ENCODE results near the gene PRPH2.

The PRPH2 gene

GRCh38 chr6:42722497-42722896 lies at the start of gene PRPH2:
TSS of gene PRPH2 (minus strand) at chr6:42722597. CDS start at chr6:42722334, 263 bp downstream.
- in situ Hi-C loops (cut with MboI; ENCODE audit: low sequenced_read_pairs) = no loop called here

- in situ Hi-C loops (cut with MboI; ENCODE audit: low sequenced_read_pairs) = no loop called here
Measured at GRCh38 chr6:42771741-42772100, 49.3 kb upstream of the PRPH2 start.

- in situ Hi-C loops (cut with MboI; ENCODE audit: low sequenced_read_pairs) = no loop called here
Measured at GRCh38 chr6:42769836-42770235, 47.4 kb upstream of the PRPH2 start.

GRCh38 chr6:42769051-42769450 lies 46.7 kb upstream of the PRPH2 start:
- in situ Hi-C loops (cut with MboI; ENCODE audit: low sequenced_read_pairs) = no loop called here

- in situ Hi-C loops (cut with MboI; ENCODE audit: low sequenced_read_pairs) = no loop called here
Measured at GRCh38 chr6:42766163-42766670, 43.8 kb upstream of the PRPH2 start.

- in situ Hi-C loops (cut with MboI; ENCODE audit: low sequenced_read_pairs) = no loop called here
Measured at GRCh38 chr6:42764911-42765648, 42.7 kb upstream of the PRPH2 start.

GRCh38 chr6:42762950-42763349 lies 40.6 kb upstream of the PRPH2 start:
- in situ Hi-C loops (cut with MboI; ENCODE audit: low sequenced_read_pairs) = no loop called here

GRCh38 chr6:42762426-42762859 lies 40.0 kb upstream of the PRPH2 start:
- in situ Hi-C loops (cut with MboI; ENCODE audit: low sequenced_read_pairs) = no loop called here

GRCh38 chr6:42761287-42762067 lies 39.1 kb upstream of the PRPH2 start:
- in situ Hi-C loops (cut with MboI; ENCODE audit: low sequenced_read_pairs) = no loop called here

- in situ Hi-C loops (cut with MboI; ENCODE audit: low sequenced_read_pairs) = no loop called here
Measured at GRCh38 chr6:42758756-42759430, 36.5 kb upstream of the PRPH2 start.

- in situ Hi-C loops (cut with MboI; ENCODE audit: low sequenced_read_pairs) = no loop called here
Measured at GRCh38 chr6:42756722-42757121, 34.3 kb upstream of the PRPH2 start.

- in situ Hi-C loops (cut with MboI; ENCODE audit: low sequenced_read_pairs) = no loop called here
Measured at GRCh38 chr6:42754759-42755158, 32.4 kb upstream of the PRPH2 start.

GRCh38 chr6:42751055-42751454 lies 28.7 kb upstream of the PRPH2 start:
- in situ Hi-C loops (cut with MboI; ENCODE audit: low sequenced_read_pairs) = no loop called here

GRCh38 chr6:42748203-42748898 lies 26.0 kb upstream of the PRPH2 start:
- in situ Hi-C loops (cut with MboI; ENCODE audit: low sequenced_read_pairs) = no loop called here

- in situ Hi-C loops (cut with MboI; ENCODE audit: low sequenced_read_pairs) = no loop called here
Measured at GRCh38 chr6:42746463-42747391, 24.3 kb upstream of the PRPH2 start.

- in situ Hi-C loops (cut with MboI; ENCODE audit: low sequenced_read_pairs) = no loop called here
Measured at GRCh38 chr6:42745640-42746462, 23.5 kb upstream of the PRPH2 start, which contains the start of gene TBCC. TSS of gene TBCC (minus strand) at chr6:42746103. CDS start at chr6:42746073, 30 bp downstream.

GRCh38 chr6:42745083-42745639 lies 22.8 kb upstream of the PRPH2 start:
- in situ Hi-C loops (cut with MboI; ENCODE audit: low sequenced_read_pairs) = no loop called here

- in situ Hi-C loops (cut with MboI; ENCODE audit: low sequenced_read_pairs) = no loop called here
Measured at GRCh38 chr6:42744351-42744893, 22.0 kb upstream of the PRPH2 start.
